ENCODE results near the gene TNRC18.
"Not testable (repeated sequence)": the region's sequence is repeated elsewhere in the genome, so short reads cannot be mapped to it uniquely, and the experiment has no call there.

DNA sequence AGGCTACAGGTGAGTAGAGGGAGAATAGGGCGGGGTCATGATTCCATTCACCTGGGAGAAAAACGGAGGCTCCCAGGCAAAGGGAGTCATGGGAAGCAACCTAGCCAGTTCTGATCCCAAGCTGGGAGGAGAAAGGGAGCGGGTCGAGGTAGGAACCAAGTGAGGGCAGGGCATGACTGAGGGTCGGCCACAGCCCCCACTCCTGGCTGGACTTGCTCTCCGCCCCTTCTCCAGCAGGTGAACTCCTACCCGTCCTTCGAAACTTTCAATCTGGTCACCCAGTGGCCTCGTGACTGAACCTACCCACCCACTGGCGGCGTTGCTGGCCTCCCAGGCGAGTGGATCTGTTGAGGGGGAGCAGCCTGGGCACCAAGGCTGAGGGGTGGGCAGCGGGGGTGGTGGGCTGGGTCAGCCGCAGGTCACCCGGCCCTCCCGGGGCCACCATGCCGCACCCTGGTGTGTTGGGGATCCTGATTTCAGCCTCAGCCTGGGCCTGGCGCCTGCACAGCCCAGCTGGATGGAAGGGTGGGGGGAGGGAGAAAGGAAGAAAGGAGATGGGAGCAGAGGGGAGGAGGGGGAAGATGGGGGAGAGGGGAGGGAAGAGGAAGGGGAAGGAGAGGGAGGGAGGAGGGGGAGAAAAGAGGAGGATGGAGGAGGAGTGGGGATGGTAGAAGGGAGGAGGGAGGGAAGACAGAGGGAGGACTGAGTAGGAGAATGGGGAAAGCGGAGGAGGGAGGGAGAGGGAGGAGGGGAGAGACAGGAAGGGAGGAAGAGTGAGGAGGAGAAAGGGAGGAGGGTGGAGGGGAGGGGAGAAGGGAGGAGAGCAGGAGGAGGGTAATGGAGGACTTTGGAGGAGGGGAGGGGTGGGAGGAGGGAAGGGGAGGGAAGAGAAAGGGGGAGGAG is 141.8 kb downstream of the TNRC18 start:
- TF ChIP-seq, protein P1, sequence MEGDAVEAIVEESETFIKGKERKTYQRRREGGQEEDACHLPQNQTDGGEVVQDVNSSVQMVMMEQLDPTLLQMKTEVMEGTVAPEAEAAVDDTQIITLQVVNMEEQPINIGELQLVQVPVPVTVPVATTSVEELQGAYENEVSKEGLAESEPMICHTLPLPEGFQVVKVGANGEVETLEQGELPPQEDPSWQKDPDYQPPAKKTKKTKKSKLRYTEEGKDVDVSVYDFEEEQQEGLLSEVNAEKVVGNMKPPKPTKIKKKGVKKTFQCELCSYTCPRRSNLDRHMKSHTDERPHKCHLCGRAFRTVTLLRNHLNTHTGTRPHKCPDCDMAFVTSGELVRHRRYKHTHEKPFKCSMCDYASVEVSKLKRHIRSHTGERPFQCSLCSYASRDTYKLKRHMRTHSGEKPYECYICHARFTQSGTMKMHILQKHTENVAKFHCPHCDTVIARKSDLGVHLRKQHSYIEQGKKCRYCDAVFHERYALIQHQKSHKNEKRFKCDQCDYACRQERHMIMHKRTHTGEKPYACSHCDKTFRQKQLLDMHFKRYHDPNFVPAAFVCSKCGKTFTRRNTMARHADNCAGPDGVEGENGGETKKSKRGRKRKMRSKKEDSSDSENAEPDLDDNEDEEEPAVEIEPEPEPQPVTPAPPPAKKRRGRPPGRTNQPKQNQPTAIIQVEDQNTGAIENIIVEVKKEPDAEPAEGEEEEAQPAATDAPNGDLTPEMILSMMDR (IDR thresholded peaks at IDR 0.05): not testable (repeated sequence)
- TF ChIP-seq POLR2A (IDR thresholded peaks at IDR 0.05): not testable (repeated sequence)

Data from lower leg skin (tissue), 3 donors.